Neuronal stem cell (in vitro differentiated cells): ENCODE measurements around the gene PPFIA1.

ENCODE experiments used
- DNase-seq: peaks from one replicate; pipeline ENCODE4 v3.0.0-alpha.2; 2013; ENCODE audit warnings: low spot score
- H2AFZ ChIP-seq: one replicate; pipeline ENCODE4 v1.6.1; 2013; ENCODE audit warnings: mild to moderate bottlenecking, low read length, inconsistent platforms
- H2AK5ac ChIP-seq: 2 replicates; pipeline ENCODE4 v1.6.1; 2013; ENCODE audit warnings: low read depth, mild to moderate bottlenecking, inconsistent platforms, low read length, moderate library complexity, mixed read lengths
- H2BK120ac ChIP-seq: 2 replicates; pipeline ENCODE4 v1.6.1; 2013; ENCODE audit warnings: low read depth, mild to moderate bottlenecking, inconsistent platforms, low read length, moderate library complexity, mixed read lengths
- H2BK12ac ChIP-seq: one replicate; pipeline ENCODE4 v1.6.1; 2013; ENCODE audit warnings: low read length, inconsistent platforms
- H2BK15ac ChIP-seq: 2 replicates; pipeline ENCODE4 v1.6.1; 2013; ENCODE audit warnings: mild to moderate bottlenecking, low read length, inconsistent platforms, mixed read lengths
- H2BK5ac ChIP-seq: one replicate; pipeline ENCODE4 v1.6.1; 2013; ENCODE audit warnings: inconsistent platforms, mild to moderate bottlenecking, low read length, moderate library complexity
- H3K14ac ChIP-seq: one replicate; pipeline ENCODE4 v1.6.1; 2013; ENCODE audit warnings: low read length, inconsistent platforms
- H3K18ac ChIP-seq: 2 replicates; pipeline ENCODE4 v1.6.1; 2013; ENCODE audit warnings: low read length, inconsistent platforms
- H3K23ac ChIP-seq: 2 replicates; pipeline ENCODE4 v1.6.1; 2013; ENCODE audit warnings: low read depth, mild to moderate bottlenecking, mixed read lengths, low read length, inconsistent platforms; ENCODE audit not compliant: poor library complexity
- H3K27ac ChIP-seq: replicated peaks from 3 replicates; pipeline ENCODE4 v1.5.1; 2013; ENCODE audit warnings: low read length, inconsistent platforms
- H3K27me3 ChIP-seq, 3 experiments: 2 replicates each; pipeline ENCODE4 v1.6.1; 2013; ENCODE audit warnings: low read length in 3 of 3, mild to moderate bottlenecking in 2 of 3, inconsistent platforms in 1 of 3, low read depth in 1 of 3, mixed read lengths in 1 of 3, moderate library complexity in 1 of 3; ENCODE audit not compliant: control insufficient read depth in 3 of 3, insufficient read depth in 3 of 3
- H3K36me3 ChIP-seq, 2 donors: replicated peaks in 1 of 2; 2 replicates each; pipeline ENCODE4 v1.6.1; 2013; ENCODE audit warnings: low read length in 2 of 2; ENCODE audit not compliant: control insufficient read depth in 2 of 2, insufficient read depth in 2 of 2
- H3K4ac ChIP-seq: 2 replicates; pipeline ENCODE4 v1.6.1; 2013; ENCODE audit warnings: inconsistent platforms, mild to moderate bottlenecking, low read length, moderate library complexity
- H3K4me1 ChIP-seq, 2 donors: 1 replicate in 1 of 2; 2 replicates in 1 of 2; pipeline ENCODE4 v1.6.1; 2013; ENCODE audit warnings: low read length in 2 of 2, low read depth in 1 of 2; ENCODE audit not compliant: control insufficient read depth in 2 of 2, insufficient read depth in 1 of 2
- H3K4me2 ChIP-seq: one replicate; pipeline ENCODE4 v1.6.1; 2013; ENCODE audit warnings: mild to moderate bottlenecking, low read length, inconsistent platforms; ENCODE audit not compliant: insufficient read depth, poor library complexity, severe bottlenecking
- H3K4me3 ChIP-seq, 2 donors: 2 replicates each; pipeline ENCODE4 v1.5.1; 2013; ENCODE audit warnings: low read length in 2 of 2, mild to moderate bottlenecking in 2 of 2, inconsistent platforms in 1 of 2, moderate library complexity in 1 of 2
- H3K79me1 ChIP-seq: one replicate; pipeline ENCODE4 v1.6.1; 2013; ENCODE audit warnings: low read depth, mild to moderate bottlenecking, inconsistent platforms, low read length, moderate library complexity
- H3K9ac ChIP-seq: one replicate; pipeline ENCODE4 v1.6.1; 2013; ENCODE audit warnings: mild to moderate bottlenecking, low read depth, low read length, inconsistent platforms; ENCODE audit not compliant: poor library complexity
- H3K9me3 ChIP-seq, 2 donors: replicated peaks in 1 of 2; 2 replicates each; pipeline versions ENCODE3 to v1.6.1; 2013; ENCODE audit warnings: low read length in 2 of 2, mild to moderate bottlenecking in 2 of 2, inconsistent platforms in 1 of 2, low read depth in 1 of 2, mixed read lengths in 1 of 2, moderate library complexity in 1 of 2; ENCODE audit not compliant: control insufficient read depth in 2 of 2, insufficient read depth in 1 of 2
- H4K8ac ChIP-seq: one replicate; pipeline ENCODE4 v1.6.1; 2013; ENCODE audit warnings: low read depth, mild to moderate bottlenecking, inconsistent platforms, low read length, moderate library complexity
- H4K91ac ChIP-seq: one replicate; pipeline ENCODE4 v1.6.1; 2013; ENCODE audit warnings: low read length, low read depth, mild to moderate bottlenecking, inconsistent platforms; ENCODE audit not compliant: poor library complexity
- WGBS, 2 donors: extraction: QIAGEN DNeasy Blood & Tissue Kit; methylation state at CpG; one replicate each; pipeline ENCODE4 v1.1.7; 2013; ENCODE audit warnings: missing lambda C conversion rate in 2 of 2, mixed read lengths in 1 of 2; ENCODE audit not compliant: insufficient read length in 2 of 2, insufficient replicate concordance in 1 of 2; ENCODE audit errors: extremely low coverage in 2 of 2; 5-methylcytosine and 5-hydroxymethylcytosine counted together

Gene PPFIA1

GRCh38 chr11:70289582-70289981, 19.1 kb downstream of the PPFIA1 start:
- H3K4me3 ChIP-seq = no peak overlapping the region
- H3K9ac ChIP-seq = no peak overlapping the region
- no peak overlapping the region for H2BK15ac ChIP-seq
- peaks cover 5% of the 10 kb centered on the region for H3K79me1 ChIP-seq
- WGBS, 2 donors = no CpG with 5 or more reads among the region's 4 CpGs
- peaks cover 0 to 6% of the 10 kb centered on the region in 2 donors for H3K9me3 ChIP-seq
- H2BK5ac ChIP-seq = no peak overlapping the region
- DNase-seq = no peak
- no peaks in the 10 kb centered on the region for H3K27me3 ChIP-seq
- peaks cover 23 to 86% of the 10 kb centered on the region in 2 donors for H3K36me3 ChIP-seq
- no peak overlapping the region for H2BK12ac ChIP-seq
- H3K18ac ChIP-seq = no peak overlapping the region
- H2AK5ac ChIP-seq = no peak overlapping the region
- H3K27ac ChIP-seq = no peak overlapping the region
- no peak overlapping the region for H3K23ac ChIP-seq
- no peak overlapping the region for H2AFZ ChIP-seq
- H3K4me1 ChIP-seq = peaks cover 0 to 3% of the 10 kb centered on the region in 2 donors
- H4K91ac ChIP-seq = no peak overlapping the region
- H3K14ac ChIP-seq = no peak overlapping the region
- H2BK120ac ChIP-seq = no peak overlapping the region
- H3K4ac ChIP-seq = no peak overlapping the region
- no peak overlapping the region for H4K8ac ChIP-seq
- H3K4me2 ChIP-seq = no peak overlapping the region

DNA sequence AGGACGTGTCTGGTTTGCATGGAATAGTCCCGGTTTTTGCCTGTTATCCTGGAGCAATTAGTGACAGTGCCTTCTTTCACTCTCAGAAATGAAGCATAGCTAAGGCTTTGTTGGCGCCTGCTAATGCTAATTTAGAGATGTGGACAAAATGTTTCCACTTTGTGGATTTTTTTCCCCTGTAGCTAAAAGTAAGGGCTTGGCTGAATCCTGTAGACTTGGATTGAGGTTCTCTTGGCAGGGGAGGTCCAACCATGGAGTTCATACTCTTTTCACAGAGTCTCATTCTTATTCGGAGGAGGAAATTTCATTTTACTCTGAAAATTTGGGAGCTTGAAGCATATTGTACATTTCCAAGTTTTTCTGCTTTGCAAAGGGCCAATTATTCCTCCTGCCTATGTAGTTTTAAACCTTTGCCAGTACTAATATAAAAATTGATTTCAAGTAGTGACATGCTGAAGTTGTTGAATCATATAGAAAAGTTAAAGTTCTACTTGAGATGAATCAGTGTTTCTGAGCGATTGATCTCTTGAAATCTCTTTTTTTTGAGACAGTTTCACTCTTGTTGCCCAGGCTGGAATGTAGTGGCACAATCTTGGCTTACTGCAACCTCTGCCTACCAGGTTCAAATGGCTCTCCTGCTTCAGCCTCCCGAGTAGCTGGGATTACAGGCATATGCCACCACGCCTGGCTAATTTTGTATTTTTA, 20.0 kb downstream of the PPFIA1 start:
- H3K9ac ChIP-seq = no peak overlapping the region
- no peak overlapping the region for H2BK120ac ChIP-seq
- no peak for DNase-seq
- H3K4me1 ChIP-seq = peaks cover 0 to 3% of the 10 kb centered on the region in 2 donors
- no peak overlapping the region for H3K4me2 ChIP-seq
- H2AK5ac ChIP-seq = no peak overlapping the region
- peaks cover 19 to 79% of the 10 kb centered on the region in 2 donors for H3K36me3 ChIP-seq
- no peak overlapping the region for H3K18ac ChIP-seq
- H4K8ac ChIP-seq = no peak overlapping the region
- H2AFZ ChIP-seq = no peak overlapping the region
- peaks cover 0 to 6% of the 10 kb centered on the region in 2 donors for H3K9me3 ChIP-seq
- H3K79me1 ChIP-seq = peaks cover 5% of the 10 kb centered on the region
- H4K91ac ChIP-seq = no peak overlapping the region
- no peak overlapping the region for H3K4me3 ChIP-seq
- H2BK5ac ChIP-seq = no peak overlapping the region
- WGBS, 2 donors = no CpG with 5 or more reads among the region's 7 CpGs
- H2BK15ac ChIP-seq = no peak overlapping the region
- no peak overlapping the region for H3K23ac ChIP-seq
- H3K4ac ChIP-seq = no peak overlapping the region
- H3K14ac ChIP-seq = no peak overlapping the region
- no peaks in the 10 kb centered on the region for H3K27me3 ChIP-seq
- H2BK12ac ChIP-seq = no peak overlapping the region
- no peak overlapping the region for H3K27ac ChIP-seq

- H2BK120ac ChIP-seq = no peak overlapping the region
- H3K9me3 ChIP-seq = peaks cover 0 to 6% of the 10 kb centered on the region in 2 donors
- no peak for DNase-seq
- no peak overlapping the region for H2BK15ac ChIP-seq
- H3K4me3 ChIP-seq = no peak overlapping the region
- no peak overlapping the region for H3K9ac ChIP-seq
- no peak overlapping the region for H4K8ac ChIP-seq
- peaks cover 5% of the 10 kb centered on the region for H3K79me1 ChIP-seq
- no peak overlapping the region for H2AK5ac ChIP-seq
- H2BK5ac ChIP-seq = no peak overlapping the region
- no peak overlapping the region for H4K91ac ChIP-seq
- no peak overlapping the region for H3K18ac ChIP-seq
- no peak overlapping the region for H2BK12ac ChIP-seq
- no CpG with 5 or more reads among the region's 8 CpGs for WGBS, 2 donors
- no peaks in the 10 kb centered on the region for H3K27me3 ChIP-seq
- H3K4me2 ChIP-seq = no peak overlapping the region
- no peak overlapping the region for H3K23ac ChIP-seq
- no peak overlapping the region for H2AFZ ChIP-seq
- no peak overlapping the region for H3K4ac ChIP-seq
- H3K4me1 ChIP-seq = peaks cover 0 to 3% of the 10 kb centered on the region in 2 donors
- H3K27ac ChIP-seq = no peak overlapping the region
- peaks cover 13 to 67% of the 10 kb centered on the region in 2 donors for H3K36me3 ChIP-seq
- H3K14ac ChIP-seq = no peak overlapping the region
These were observed 21.7 kb downstream of the PPFIA1 start for GRCh38 chr11:70292166-70292565.

GRCh38 chr11:70292863-70293262, 22.4 kb downstream of the PPFIA1 start:
- Histone ChIP-seq H2AFZ (no peak overlapping the region), H2BK5ac (no peak overlapping the region), H3K14ac (no peak overlapping the region), H3K4me3 (no peak overlapping the region), H3K36me3 (peaks cover 15 to 69% of the 10 kb centered on the region in 2 donors), H3K9me3 (peaks cover 0 to 6% of the 10 kb centered on the region in 2 donors), H2AK5ac (no peak overlapping the region), H2BK120ac (no peak overlapping the region), H3K4me1 (peaks cover 0 to 3% of the 10 kb centered on the region in 2 donors), H3K23ac (no peak overlapping the region), H3K27me3 (no peaks in the 10 kb centered on the region), H2BK15ac (no peak overlapping the region), H3K79me1 (peaks cover 5% of the 10 kb centered on the region), H2BK12ac (no peak overlapping the region), H3K4ac (no peak overlapping the region), H3K27ac (no peak overlapping the region), H3K9ac (no peak overlapping the region), H4K8ac (no peak overlapping the region), H4K91ac (no peak overlapping the region), H3K18ac (no peak overlapping the region), H3K4me2 (no peak overlapping the region)
- no peak for DNase-seq
- WGBS, 2 donors = no CpG with 5 or more reads among the region's 6 CpGs
